Tibial artery (tissue), 4 donors: ENCODE measurements around the gene TGFBR3.

Source experiments
- DNase-seq, 2 donors: peaks; one replicate each; pipeline ENCODE4 v3.0.0-alpha.2; 2019
- H3K27ac ChIP-seq, 2 donors: fragments of 200-600 bp; sonication (generic) in 1 of 2; 1 replicate in 1 of 2; 2 replicates in 1 of 2; pipeline ENCODE4 v1.5.1; 2018 to 2019; ENCODE audit warnings: mild to moderate bottlenecking in 1 of 2
- H3K27me3 ChIP-seq, 2 donors: fragments of 200-600 bp; sonication (generic) in 1 of 2; one replicate each; pipeline versions ENCODE4 v1.5.1 to v1.6.0; 2016 to 2019
- H3K36me3 ChIP-seq, 3 donors: fragments of 200-600 bp; sonication (generic) in 2 of 3; one replicate each; pipeline ENCODE4 v1.5.1; 2016 to 2019; ENCODE audit warnings: mild to moderate bottlenecking in 2 of 3
- H3K4me1 ChIP-seq, 4 donors: fragments of 200-600 bp; sonication (generic) in 2 of 4; 1 replicate in 3 of 4; 2 replicates in 1 of 4; pipeline ENCODE4 v1.5.1; 2016 to 2019
- H3K4me3 ChIP-seq, 2 donors: fragments of 200-600 bp; sonication (generic) in 1 of 2; 1 replicate in 1 of 2; 2 replicates in 1 of 2; pipeline ENCODE4 v1.5.1; 2018 to 2019; ENCODE audit warnings: mild to moderate bottlenecking in 2 of 2
- H3K9me3 ChIP-seq, 3 donors: fragments of 200-600 bp; sonication (generic) in 1 of 3; one replicate each; pipeline ENCODE4 v1.5.1; 2016 to 2019
- CTCF ChIP-seq, 2 experiments: fragments of 200-600 bp in 1 of 2; fragments of 450-650 bp in 1 of 2; IDR thresholded peaks; one replicate each; pipeline ENCODE4 v1.5.1; 2017 to 2019; ENCODE audit warnings: antibody characterized with exemption in 2 of 2, mild to moderate bottlenecking in 1 of 2, moderate library complexity in 1 of 2
- intact Hi-C: fragments of 100-400 bp; cut with DNase I; formaldehyde crosslinking; loops from one replicate; pipeline ENCODE4 v1.15.0; 2023; ENCODE audit warnings: low total_unique reads

Gene TGFBR3

GRCh38 chr1:91801496-91802115 is 84.3 kb downstream of the TGFBR3 start:
- Histone ChIP-seq H3K27me3 (no peaks in the 10 kb centered on the region), H3K27ac (no peak overlapping the region), H3K4me1 (peaks cover 0 to 23% (median 12%) of the 10 kb centered on the region in 4 donors), H3K9me3 (no peaks in the 10 kb centered on the region), H3K36me3 (peaks cover 0 to 4% (median 0%) of the 10 kb centered on the region in 3 donors), H3K4me3 (no peak overlapping the region)
- intact Hi-C loops: no loop called here
- no peak for DNase-seq
- no peak for TF ChIP-seq CTCF (IDR thresholded peaks at IDR 0.05)

DNA sequence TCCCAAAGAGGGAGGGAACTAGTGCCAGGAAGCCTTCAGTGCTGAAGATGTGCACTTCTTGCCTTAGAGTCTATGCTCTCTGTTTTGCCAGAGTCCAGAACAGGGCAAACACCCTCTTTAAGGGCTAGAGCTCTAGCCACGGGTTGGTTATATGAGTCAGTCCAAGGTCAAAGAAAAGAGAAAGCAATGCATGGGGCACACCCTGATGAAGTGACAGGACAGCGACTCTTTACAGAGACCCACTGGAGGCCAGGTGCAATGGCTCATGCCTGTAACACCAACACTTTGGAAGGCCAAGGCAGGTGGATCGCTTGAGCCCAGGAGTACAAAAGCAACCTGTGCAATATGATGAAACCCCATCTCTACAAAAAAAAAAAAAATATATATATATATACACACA is 86.1 kb downstream of the TGFBR3 start:
- TF ChIP-seq CTCF (IDR thresholded peaks at IDR 0.05): no peak
- intact Hi-C loops: no loop called here
- H3K27me3 ChIP-seq: no peaks in the 10 kb centered on the region
- no peaks in the 10 kb centered on the region for H3K9me3 ChIP-seq
- no peak overlapping the region for H3K4me3 ChIP-seq
- DNase-seq: no peak
- peaks cover 0 to 34% (median 12%) of the 10 kb centered on the region in 4 donors for H3K4me1 ChIP-seq
- peaks cover 0 to 5% (median 0%) of the 10 kb centered on the region in 3 donors for H3K36me3 ChIP-seq
- no peak overlapping the region for H3K27ac ChIP-seq

- intact Hi-C loops: no loop called here
- H3K4me1 ChIP-seq: peaks cover 0 to 34% (median 7%) of the 10 kb centered on the region in 4 donors
Observed at GRCh38 chr1:91799159-91799558, 86.8 kb downstream of the TGFBR3 start.

GRCh38 chr1:91798740-91799139 is 87.2 kb downstream of the TGFBR3 start:
- TF ChIP-seq CTCF (IDR thresholded peaks at IDR 0.05): no peak
- intact Hi-C loops: no loop called here
- Histone ChIP-seq H3K36me3 (peaks cover 0 to 5% (median 0%) of the 10 kb centered on the region in 3 donors), H3K27me3 (no peaks in the 10 kb centered on the region), H3K9me3 (no peaks in the 10 kb centered on the region), H3K4me1 (peaks cover 0 to 34% (median 5%) of the 10 kb centered on the region in 4 donors), H3K4me3 (no peak overlapping the region), H3K27ac (no peak overlapping the region)
- DNase-seq: no peak

More at GRCh38 chr1:91799159-91799558, 86.8 kb downstream of the TGFBR3 start:
- no peaks in the 10 kb centered on the region for H3K9me3 ChIP-seq
- DNase-seq: no peak
- H3K27ac ChIP-seq: no peak overlapping the region
- no peak overlapping the region for H3K4me3 ChIP-seq
- H3K27me3 ChIP-seq: no peaks in the 10 kb centered on the region
- no peak for TF ChIP-seq CTCF (IDR thresholded peaks at IDR 0.05)
- H3K36me3 ChIP-seq: peaks cover 0 to 5% (median 0%) of the 10 kb centered on the region in 3 donors

DNA sequence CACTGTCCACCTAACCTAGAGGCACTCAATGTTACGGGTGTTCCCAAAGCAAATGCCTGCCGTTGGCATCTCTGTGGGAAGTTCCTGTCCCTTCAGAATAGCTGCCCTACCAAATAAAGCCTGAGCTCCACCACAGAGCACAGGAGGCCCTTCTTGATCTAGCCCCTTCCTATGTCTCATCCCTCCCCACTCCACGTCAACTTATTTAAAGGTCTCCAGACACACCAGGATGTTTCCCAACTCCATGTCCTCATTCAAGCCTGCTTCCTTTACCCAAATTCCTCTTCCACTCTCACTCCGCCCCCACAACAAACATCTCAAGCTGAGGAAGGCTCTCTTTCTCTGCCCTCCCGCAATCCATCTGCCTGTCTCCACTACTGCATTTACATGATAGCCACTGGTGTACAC is 87.7 kb downstream of the TGFBR3 start:
- Histone ChIP-seq H3K4me1 (peaks cover 0 to 34% (median 5%) of the 10 kb centered on the region in 4 donors), H3K9me3 (no peaks in the 10 kb centered on the region), H3K27ac (no peak overlapping the region), H3K36me3 (peaks cover 0 to 5% (median 0%) of the 10 kb centered on the region in 3 donors), H3K4me3 (no peak overlapping the region), H3K27me3 (no peaks in the 10 kb centered on the region)
- DNase-seq: no peak
- intact Hi-C loops: no loop called here
- no peak for TF ChIP-seq CTCF (IDR thresholded peaks at IDR 0.05)
